T-helper 17 cell (primary cell): ENCODE data around the gene IKBKE. TPM values are rescaled to one million over a fixed set of nuclear protein-coding genes. Genes with fewer than 3 reads are reported as not detected.

Experiments used
- ATAC-seq: fragments of 150-1000 bp; cut with Tn5 transposase; 2 replicates; pipeline ENCODE4 v1.10.0; 2021; ENCODE audit warnings: mild to moderate bottlenecking, moderate library complexity
- DNase-seq, 3 donors: peaks; one replicate each; pipeline versions ENCODE4 v3.0.0 to v3.0.0-alpha.2; 2020 to 2021
- H3K9me3 ChIP-seq: one replicate; pipeline ENCODE4 v1.7.0; 2013; ENCODE audit warnings: low read length, mild to moderate bottlenecking; ENCODE audit not compliant: control insufficient read depth, poor library complexity, severe bottlenecking
- H3K27ac Mint-ChIP-seq: one replicate; pipeline ENCODE4 v1.8.0; 2022; ENCODE audit warnings: mild to moderate bottlenecking, moderate library complexity, mixed read lengths
- H3K27me3 Mint-ChIP-seq: one replicate; pipeline ENCODE4 v1.8.0; 2022; ENCODE audit warnings: mixed read lengths
- H3K36me3 Mint-ChIP-seq: one replicate; pipeline ENCODE4 v1.8.0; 2022; ENCODE audit warnings: low read depth, mixed read lengths
- H3K4me1 Mint-ChIP-seq: one replicate; pipeline ENCODE4 v1.8.0; 2022; ENCODE audit warnings: mild to moderate bottlenecking, mixed read lengths
- H3K4me3 Mint-ChIP-seq: one replicate; pipeline ENCODE4 v1.8.0; 2022; ENCODE audit warnings: mild to moderate bottlenecking, moderate library complexity, mixed read lengths
- total RNA-seq, 4 donors: library from RNA in 2 of 4; stranded (reverse) in 2 of 4; gene quantifications; one replicate each; pipeline ENCODE4 v1.2.3 and lab custom pipeline; 2022 to 2026

Gene IKBKE
- total RNA-seq, 2 donors from 2014 or later, result 48.5 to 72.5 TPM

DNA sequence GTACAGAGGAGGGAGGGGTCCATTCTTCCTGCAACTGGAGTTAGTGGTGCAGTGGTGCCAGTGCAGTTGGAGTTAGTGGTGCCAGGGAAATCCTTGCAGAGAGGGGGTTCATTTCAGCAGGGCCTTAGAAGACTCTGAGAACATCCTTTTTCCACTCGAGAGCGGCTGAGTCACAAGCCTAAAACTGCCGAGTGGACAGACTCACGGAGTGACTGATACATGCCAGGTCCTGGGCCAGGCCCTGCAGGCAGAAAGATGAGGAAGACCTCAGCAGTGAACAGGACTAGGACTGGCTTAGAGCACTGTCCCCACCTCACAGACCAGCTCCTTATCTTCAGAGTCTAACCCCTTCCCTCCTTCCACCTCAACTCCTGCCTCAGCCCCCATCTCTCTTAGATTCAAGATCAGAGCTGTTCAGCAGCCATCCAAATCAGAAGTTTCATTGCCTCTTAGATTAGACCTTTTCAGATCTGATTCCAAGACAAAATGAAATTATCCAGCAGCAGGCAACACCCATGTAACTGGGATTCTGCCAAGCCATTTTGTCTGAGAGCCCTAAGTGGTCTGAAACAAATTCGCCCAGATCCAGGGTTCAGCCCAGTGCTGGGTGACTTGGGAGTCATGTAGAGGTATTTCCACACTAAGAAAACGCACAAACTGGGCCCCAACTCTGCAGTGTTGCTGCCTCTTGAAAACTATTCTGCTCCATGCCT is 12.7 kb upstream of the IKBKE start:
- Mint-ChIP-seq H3K27me3 (no peaks in the 10 kb centered on the region), H3K36me3 (peaks cover 9% of the 10 kb centered on the region), H3K4me3 (no peak overlapping the region), H3K4me1 (peaks cover 13% of the 10 kb centered on the region), H3K27ac (no peak overlapping the region)
- ATAC-seq, result no peak
- no peak for DNase-seq
- H3K9me3 ChIP-seq, result no peaks in the 10 kb centered on the region

DNA sequence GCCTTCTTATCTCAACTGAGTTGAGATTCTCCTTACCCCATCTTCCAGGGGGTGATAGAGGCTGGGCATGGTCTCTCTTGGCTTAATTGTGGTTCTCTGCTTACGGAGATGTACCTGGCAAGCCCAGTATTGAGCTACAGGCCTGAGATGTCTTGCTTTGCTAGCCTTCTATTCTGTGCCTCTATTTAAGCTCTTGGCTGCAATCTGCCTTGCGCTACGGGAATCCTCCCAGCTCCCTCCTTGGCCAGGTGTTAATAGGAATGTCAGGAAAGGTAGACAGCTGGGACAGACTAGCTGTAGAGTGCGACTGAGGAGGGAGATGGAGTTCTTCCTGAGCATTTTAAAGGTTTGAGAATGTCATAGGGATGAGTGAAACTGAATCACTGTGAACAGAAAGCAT is 10.6 kb upstream of the IKBKE start:
- Mint-ChIP-seq H3K36me3 (peaks cover 9% of the 10 kb centered on the region), H3K4me3 (no peak overlapping the region), H3K4me1 (peaks cover 19% of the 10 kb centered on the region), H3K27ac (no peak overlapping the region), H3K27me3 (no peaks in the 10 kb centered on the region)
- no peaks in the 10 kb centered on the region for H3K9me3 ChIP-seq
- no peak for DNase-seq
- ATAC-seq, result no peak

DNA sequence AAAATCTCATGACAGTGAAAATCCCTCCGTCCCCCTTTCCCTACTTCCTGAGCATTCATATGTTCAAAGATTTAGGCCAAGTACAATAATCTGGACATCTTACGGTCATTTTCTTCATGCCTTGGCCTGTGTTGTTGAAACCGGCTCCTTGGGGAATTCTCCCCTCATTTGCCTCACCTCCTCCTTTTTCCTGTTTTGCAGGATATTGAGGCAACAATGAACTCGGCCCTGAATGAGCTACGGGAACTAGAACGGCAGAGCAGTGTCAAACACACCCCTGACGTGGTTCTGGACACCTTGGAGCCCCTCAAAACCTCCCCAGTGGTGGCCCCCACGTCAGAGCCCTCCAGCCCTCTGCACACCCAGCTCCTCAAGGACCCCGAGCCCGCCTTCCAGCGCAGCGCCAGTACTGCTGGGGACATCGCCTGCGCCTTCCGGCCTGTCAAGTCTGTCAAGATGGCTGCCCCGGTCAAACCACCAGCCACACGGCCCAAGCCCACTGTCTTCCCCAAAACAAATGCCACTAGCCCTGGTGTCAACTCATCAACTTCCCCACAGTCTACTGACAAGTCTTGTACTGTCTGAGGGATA is 9.3 kb upstream of the IKBKE start:
- peaks cover 2% of the 10 kb centered on the region for H3K36me3 Mint-ChIP-seq
- H3K4me1 Mint-ChIP-seq, result peaks cover 22% of the 10 kb centered on the region
- no peaks in the 10 kb centered on the region for H3K27me3 Mint-ChIP-seq
- no peak overlapping the region for H3K4me3 Mint-ChIP-seq
- DNase-seq (no peak), ATAC-seq (no peak)
- H3K27ac Mint-ChIP-seq, result no peak overlapping the region
- no peaks in the 10 kb centered on the region for H3K9me3 ChIP-seq

DNA sequence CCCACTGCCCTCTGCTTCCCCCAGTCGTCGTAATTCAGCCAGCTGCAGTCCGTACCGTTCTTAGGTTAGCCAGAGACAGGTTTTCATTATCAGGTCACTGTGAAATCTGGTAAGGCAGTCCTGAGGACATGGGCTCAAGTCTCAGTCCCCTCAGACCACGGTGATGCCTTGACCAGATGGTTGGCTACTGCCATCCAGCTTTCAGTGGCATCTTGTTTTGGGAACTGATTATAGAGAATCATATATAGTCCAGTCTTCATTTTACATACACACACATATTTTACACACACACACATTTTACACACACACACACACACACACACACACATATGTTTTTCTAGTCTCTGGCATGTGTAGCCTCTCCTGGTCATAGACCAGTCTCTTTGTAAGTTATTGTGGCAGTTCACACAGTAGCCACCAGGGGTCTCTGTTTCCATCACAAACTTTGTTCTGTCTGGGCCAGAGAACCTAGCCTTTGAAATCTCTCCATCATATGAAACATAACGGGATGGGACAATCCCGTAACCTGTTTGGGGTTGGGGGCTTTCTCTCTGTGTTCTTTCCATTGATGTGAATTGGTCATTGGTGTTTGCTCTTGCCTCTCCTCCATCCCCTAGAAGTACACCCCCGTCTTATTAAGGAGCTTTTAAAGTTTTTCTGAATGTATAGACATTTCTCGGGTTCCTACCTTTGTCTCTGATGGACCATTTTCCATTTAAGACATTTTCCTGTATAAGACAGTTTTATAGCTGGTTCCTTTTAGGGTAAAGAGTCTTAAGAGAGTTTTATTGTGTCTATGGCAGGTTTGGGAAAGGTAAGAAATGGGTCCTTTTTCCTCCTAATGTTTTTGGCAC is 8.4 kb upstream of the IKBKE start:
- no peaks in the 10 kb centered on the region for H3K9me3 ChIP-seq
- H3K27ac Mint-ChIP-seq, result peak overlapping the region; percentile 61
- H3K4me1 Mint-ChIP-seq, result peaks cover 28% of the 10 kb centered on the region
- peaks cover 2% of the 10 kb centered on the region for H3K36me3 Mint-ChIP-seq
- DNase-seq (peak in 2 of 3 donors; percentile 42 to 72), ATAC-seq (peak; percentile 85)
- H3K27me3 Mint-ChIP-seq, result no peaks in the 10 kb centered on the region
- H3K4me3 Mint-ChIP-seq, result no peak overlapping the region

DNA sequence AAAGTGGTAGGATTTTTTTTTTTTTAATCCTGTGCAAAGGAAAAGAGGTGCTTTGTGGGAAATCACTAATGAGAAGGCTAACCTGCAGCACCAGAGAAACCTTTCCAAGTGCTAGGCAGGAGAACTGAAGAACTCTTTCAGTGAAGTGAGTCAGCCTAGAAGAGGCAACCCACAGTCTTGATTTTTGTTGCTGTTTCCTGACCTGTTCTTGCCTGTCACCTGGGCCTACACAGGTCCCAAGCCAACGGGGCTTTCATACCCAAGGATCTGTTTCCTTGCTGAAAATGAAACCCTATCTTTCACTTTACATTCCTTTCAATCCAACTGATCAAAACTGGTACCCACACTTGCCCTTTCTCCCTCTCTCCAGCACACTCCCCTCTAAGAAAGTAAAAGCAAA is 7.1 kb upstream of the IKBKE start:
- DNase-seq (no peak), ATAC-seq (no peak)
- Mint-ChIP-seq H3K4me1 (peaks cover 36% of the 10 kb centered on the region), H3K36me3 (peaks cover 2% of the 10 kb centered on the region), H3K4me3 (no peak overlapping the region), H3K27me3 (no peaks in the 10 kb centered on the region), H3K27ac (peak overlapping the region; percentile 98)
- H3K9me3 ChIP-seq, result no peaks in the 10 kb centered on the region

DNA sequence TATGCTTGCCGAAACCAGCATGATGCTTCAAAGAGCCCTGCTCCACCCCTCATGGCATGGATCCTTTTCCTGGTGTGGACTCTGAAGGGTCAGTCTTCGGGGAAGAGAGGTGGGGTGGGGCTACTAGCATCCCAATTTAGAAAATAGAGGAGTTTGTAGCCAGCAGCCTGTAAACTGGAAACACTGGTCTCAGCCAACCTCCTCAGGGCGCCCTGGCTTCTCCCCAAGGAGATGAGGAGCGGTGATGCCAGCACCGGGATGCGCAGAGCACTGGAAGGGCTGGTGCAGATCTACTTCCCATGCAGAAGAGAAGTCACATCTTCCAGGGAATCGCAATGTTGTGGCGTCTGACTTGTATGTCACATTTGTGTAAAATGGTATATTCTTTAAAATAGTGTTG is 6.4 kb upstream of the IKBKE start:
- Mint-ChIP-seq H3K36me3 (peaks cover 4% of the 10 kb centered on the region), H3K4me3 (no peak overlapping the region), H3K27me3 (no peaks in the 10 kb centered on the region), H3K27ac (peak overlapping the region; percentile 98), H3K4me1 (peaks cover 42% of the 10 kb centered on the region)
- DNase-seq (no peak), ATAC-seq (no peak)
- H3K9me3 ChIP-seq, result no peaks in the 10 kb centered on the region

DNA sequence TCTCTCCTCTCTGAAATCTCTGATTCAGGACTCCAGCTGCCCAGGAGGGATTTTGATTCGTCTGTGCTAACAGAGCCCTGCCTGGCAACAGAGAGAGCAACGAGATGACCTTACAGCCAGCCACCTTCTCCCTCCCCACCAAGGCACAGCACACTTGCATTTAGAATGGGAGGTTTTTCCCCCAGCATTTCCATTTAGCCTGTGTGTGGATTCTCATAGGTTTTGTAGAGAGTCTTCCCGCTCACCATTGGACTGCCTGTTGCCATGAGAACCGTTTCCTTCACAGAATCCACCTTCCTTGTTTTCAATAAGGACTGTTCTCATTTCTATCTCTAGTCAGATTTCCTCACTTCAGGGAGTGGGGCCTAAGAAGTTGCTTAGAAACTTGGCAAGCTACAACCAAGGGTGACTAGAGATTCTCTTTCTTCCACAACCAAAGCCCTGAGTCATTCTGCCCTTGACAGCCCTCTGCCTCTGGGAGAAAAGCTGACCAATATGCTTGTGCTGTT is 5.8 kb upstream of the IKBKE start:
- no peak overlapping the region for H3K4me3 Mint-ChIP-seq
- peaks cover 47% of the 10 kb centered on the region for H3K4me1 Mint-ChIP-seq
- H3K9me3 ChIP-seq, result no peaks in the 10 kb centered on the region
- H3K36me3 Mint-ChIP-seq, result peaks cover 4% of the 10 kb centered on the region
- ATAC-seq (no peak), DNase-seq (no peak)
- H3K27me3 Mint-ChIP-seq, result no peaks in the 10 kb centered on the region
- peak overlapping the region; percentile 98 for H3K27ac Mint-ChIP-seq

DNA sequence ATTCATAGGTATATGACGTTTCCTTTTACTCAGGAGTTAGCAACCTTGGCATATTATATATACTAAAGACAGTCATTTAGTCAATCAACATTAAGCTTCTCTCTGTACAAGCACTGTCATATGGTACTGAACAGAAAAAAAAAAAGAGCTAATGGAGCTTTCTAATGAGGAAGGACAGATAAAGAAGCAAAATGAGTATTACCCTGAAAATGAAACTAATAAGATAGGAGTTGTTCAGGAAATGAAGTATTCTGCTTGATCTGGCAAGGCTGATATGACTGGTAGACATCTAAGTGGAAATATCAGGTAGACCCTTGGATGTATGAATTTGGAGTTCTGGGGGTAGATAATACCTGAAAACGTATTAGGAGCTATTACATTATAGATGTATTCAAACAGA is 4.3 kb upstream of the IKBKE start:
- H3K9me3 ChIP-seq, result no peaks in the 10 kb centered on the region
- Mint-ChIP-seq H3K36me3 (peaks cover 4% of the 10 kb centered on the region), H3K27me3 (no peaks in the 10 kb centered on the region), H3K4me1 (peaks cover 54% of the 10 kb centered on the region), H3K27ac (peak overlapping the region; percentile 98), H3K4me3 (peak overlapping the region; percentile 83)
- no peak for DNase-seq
- no peak for ATAC-seq

DNA sequence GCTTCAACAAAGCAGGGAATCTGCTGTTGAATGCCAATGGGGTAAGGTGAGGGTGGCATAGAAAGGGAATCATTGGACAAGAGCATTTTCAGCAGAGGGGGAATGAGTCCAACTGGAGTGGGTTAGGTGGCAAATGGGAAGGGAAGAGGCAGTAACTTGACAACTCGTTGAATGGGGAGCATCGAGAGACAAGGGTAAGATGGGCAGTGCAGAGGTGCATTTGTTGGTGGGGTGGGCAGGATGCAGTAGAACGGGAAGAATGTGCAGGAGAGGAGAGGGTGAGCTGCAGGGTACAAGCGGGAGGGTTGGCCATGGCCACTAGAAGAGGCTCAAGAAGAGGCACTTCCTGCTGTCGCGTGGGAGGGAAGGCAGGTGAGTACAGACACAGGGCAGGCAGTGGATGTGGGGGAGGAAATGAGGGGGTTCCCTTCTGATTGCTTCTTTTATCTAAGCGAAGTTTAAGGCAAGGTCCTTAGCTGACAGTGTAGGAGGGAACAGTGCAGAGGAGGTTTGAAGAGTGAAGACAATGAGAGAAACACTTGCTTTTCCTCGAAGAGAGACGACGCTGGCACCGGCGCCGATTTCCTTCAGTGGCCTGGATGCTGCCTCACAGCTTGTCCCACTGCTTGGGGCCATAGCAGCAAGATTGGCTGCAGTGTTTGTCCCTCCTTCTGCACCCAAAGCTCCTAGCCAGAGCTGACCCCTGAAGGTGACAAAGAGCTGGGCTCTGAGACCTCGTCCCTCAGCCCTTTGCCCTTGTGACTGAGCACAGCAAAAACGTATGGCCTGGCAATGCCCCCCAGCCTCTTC is 3.2 kb upstream of the IKBKE start:
- H3K27me3 Mint-ChIP-seq, result no peaks in the 10 kb centered on the region
- peaks cover 58% of the 10 kb centered on the region for H3K4me1 Mint-ChIP-seq
- peak overlapping the region; percentile 85 for H3K4me3 Mint-ChIP-seq
- DNase-seq (no peak), ATAC-seq (no peak)
- H3K36me3 Mint-ChIP-seq, result peaks cover 6% of the 10 kb centered on the region
- no peaks in the 10 kb centered on the region for H3K9me3 ChIP-seq
- H3K27ac Mint-ChIP-seq, result peak overlapping the region; percentile 98

DNA sequence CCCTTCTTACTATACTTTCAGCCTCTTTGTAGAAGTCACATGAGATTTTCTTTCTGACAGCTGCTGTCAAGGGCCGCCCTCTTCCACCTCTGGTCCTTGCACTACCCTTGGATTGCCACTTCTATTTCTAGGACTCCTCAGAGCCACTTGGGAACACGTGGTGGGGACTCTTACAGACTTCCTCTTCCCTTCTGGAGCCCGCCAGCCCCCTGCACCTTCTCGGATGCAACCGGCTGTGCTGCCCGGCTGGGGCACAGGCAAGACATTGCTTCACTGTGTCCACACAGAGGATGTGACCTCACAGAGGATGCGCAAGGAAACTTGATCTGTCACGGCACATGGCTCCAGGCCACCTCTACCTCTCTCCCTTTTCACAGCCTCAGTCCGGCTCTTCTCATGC is 2.4 kb upstream of the IKBKE start:
- H3K9me3 ChIP-seq, result no peaks in the 10 kb centered on the region
- Mint-ChIP-seq H3K27ac (peak overlapping the region; percentile 98), H3K27me3 (no peaks in the 10 kb centered on the region), H3K36me3 (peaks cover 6% of the 10 kb centered on the region), H3K4me3 (peak overlapping the region; percentile 79), H3K4me1 (peaks cover 65% of the 10 kb centered on the region)
- no peak for ATAC-seq
- DNase-seq, result no peak

DNA sequence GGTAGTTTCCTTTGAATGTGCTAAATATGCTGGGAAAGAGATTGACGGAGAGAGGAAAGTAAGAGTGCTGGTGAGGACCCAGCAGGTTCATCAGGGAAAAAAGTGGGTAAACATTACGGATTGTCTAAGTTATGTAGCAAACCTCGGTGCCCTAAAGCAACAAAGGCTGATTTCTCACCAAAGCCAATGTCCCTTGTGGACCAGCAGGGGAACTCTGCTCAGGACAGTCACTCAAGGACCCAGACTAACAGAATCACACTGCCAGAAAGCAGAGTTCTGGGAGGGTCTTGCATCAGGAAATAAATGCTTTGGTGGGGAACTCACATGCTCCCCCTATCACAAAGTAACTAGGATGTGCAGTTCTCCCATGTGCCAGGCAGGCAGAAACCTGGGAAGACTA is 1.7 kb upstream of the IKBKE start:
- Mint-ChIP-seq H3K36me3 (peaks cover 7% of the 10 kb centered on the region), H3K27ac (peak overlapping the region; percentile 98), H3K27me3 (no peaks in the 10 kb centered on the region), H3K4me1 (peaks cover 66% of the 10 kb centered on the region), H3K4me3 (peak overlapping the region; percentile 79)
- H3K9me3 ChIP-seq, result no peaks in the 10 kb centered on the region
- DNase-seq, result no peak
- ATAC-seq, result no peak

DNA sequence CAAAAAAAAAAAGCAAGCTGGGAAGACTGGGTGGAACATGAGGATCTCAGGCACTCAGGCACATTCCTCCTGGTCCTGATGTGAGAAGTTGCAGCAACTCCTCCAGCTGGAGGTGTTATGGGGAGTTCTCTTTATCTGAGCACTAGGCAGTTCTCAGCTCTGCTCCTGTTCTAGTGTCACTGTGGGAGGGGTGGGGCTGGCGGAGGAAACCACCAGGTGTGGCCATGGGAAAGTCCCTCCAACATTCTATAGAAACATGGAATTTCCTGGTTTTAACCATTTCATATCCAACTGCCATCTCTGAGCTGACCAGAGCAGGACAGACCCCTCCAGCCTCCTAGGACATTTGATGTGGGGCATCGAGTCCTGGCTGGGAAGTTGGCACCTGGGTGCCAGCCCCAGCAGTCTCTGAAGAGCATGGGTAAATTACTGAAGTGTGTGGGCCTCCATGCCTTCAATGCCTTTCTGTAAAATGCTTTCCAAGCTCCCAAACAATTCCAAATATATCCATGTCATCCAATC is 804 bp upstream of the IKBKE start:
- DNase-seq (peak in 1 of 3 donors; percentile 26), ATAC-seq (peak; percentile 61)
- H3K27ac Mint-ChIP-seq, result peak overlapping the region; percentile 98
- H3K9me3 ChIP-seq, result no peaks in the 10 kb centered on the region
- peaks cover 7% of the 10 kb centered on the region for H3K36me3 Mint-ChIP-seq
- H3K4me3 Mint-ChIP-seq, result peak overlapping the region; percentile 99
- peaks cover 66% of the 10 kb centered on the region for H3K4me1 Mint-ChIP-seq
- no peaks in the 10 kb centered on the region for H3K27me3 Mint-ChIP-seq
